Stimulated activated CD4-positive, alpha-beta T cell treated with anti-CD3 and anti-CD28 coated beads, Interleukin-1b, Interleukin-23, amount 100 ng/mL, for 4 hours (primary cell): ENCODE measurements around the gene USP11.
A peak's percentile ranks its signal among the peaks of the same experiment; 100 is the strongest.

Experiments
- DNase-seq, 2 donors: peaks; one replicate each; pipeline ENCODE4 v3.0.0-alpha.2; 2020; ENCODE audit warnings: low read depth in 2 of 2

USP11 gene

DNA sequence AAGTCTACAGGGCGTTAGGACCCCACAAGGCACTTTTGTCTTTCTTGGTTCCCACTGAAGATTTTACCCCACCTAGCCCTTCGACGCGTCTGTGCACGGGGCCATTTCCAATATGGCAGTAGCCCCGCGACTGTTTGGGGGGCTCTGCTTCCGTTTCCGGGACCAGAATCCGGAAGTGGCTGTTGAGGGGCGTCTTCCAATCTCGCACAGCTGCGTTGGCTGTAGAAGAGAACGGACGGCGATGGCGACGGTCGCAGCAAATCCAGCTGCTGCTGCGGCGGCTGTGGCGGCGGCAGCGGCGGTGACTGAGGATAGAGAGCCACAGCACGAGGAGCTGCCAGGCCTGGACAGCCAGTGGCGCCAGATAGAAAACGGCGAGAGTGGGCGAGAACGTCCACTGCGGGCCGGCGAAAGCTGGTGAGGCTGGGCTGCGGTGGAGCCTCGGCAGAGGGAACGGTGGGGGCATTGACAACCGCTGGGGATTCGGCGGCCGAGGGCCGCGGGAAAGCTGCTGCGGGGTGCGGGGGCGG, at the start of gene USP11:
Gene USP11, plus strand, starts transcription at position 207 of the 530 bp plus-strand sequence. Its CDS starts 35 bp downstream, at position 242.
- DNase-seq, result peak in 1 of 2 donors; percentile 14

DNA sequence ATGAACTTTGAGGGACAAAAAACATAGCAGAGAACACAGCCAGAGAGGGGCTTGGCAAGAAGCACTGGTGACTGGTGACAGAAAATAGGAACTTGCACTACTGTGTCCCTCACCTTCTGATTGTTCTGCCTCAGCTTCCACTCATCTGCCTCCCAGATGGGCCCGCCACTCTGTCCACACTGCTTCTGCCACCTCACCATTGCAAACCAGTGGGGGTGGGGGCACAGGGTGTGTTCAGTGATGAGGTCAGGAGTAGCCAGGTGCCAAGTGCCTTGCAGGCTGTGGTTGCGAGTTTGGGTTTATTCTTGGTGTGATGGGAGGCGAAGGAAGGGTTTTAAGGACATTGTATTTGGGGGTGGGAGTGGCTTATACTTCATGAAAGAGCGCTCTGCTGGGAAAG, 48.3 kb upstream of the USP11 start:
- no peak for DNase-seq

DNA sequence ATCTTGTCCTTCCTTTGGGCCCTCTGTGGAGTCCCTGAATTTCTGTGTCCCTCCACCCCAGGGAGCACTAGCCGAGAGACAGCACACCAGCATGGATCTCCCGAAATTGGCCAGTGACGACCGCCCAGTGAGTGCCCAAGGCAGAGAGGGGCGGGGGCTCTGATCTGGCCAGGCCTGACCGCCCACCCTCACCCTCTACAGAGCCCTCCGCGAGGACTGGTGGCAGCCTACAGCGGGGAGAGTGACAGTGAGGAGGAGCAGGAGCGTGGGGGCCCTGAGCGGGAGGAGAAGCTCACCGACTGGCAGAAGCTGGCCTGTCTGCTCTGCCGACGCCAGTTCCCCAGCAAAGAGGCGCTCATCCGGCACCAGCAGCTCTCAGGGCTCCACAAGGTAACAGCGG, 47.6 kb upstream of the USP11 start:
- DNase-seq, result no peak

DNA sequence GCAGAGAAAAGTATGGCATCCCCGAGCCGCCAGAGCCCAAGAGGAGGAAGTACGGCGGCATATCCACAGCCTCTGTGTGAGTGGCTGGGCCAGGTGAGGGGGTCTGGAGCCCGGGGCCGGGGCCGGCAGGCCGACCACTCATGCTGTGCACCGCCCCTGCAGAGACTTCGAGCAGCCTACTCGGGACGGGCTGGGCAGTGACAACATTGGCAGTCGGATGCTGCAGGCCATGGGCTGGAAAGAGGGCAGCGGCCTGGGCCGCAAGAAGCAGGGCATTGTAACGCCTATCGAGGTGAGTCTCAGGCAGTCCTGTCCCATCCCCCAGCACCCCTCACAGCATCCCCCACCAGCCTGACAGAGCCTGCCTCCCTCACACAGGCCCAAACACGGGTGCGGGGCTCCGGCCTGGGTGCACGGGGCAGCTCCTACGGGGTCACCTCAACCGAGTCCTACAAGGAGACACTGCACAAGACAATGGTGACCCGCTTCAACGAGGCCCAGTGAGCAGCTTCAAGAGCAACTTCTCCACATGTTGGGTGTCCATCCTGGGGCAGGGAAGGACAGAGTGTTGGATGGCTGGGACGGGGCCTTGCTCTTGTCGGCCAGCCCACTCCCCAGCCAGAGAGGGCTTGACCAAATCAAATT, 46.6 kb upstream of the USP11 start:
- no peak for DNase-seq

DNA sequence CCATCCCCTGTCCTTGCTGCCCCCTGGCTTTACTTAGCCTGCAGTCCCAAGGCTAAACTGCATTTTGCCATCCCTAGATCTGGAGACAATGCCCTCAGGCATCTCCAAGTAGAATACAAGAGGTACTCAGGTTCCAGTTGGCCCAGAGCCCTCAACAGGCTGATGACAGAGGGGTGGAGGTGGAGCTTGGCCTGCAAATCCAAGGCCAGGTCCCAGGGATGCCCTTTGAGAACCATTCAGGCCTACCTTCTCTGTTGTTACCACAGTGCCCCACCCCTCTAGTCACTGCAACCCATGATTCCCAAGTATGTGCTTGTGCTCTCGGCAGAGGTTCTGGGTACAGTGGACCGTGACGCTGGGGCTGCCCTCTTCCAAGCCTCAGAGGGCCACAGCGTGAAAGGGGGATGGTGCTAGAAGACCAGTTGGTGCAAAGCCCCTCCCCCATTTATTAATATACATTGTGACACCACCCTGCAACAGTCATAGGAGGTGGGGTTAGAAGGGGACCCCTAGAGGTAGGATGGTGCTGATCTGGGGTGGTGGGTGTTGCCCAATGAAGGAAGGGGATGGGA, 45.6 kb upstream of the USP11 start:
- DNase-seq, result no peak

DNA sequence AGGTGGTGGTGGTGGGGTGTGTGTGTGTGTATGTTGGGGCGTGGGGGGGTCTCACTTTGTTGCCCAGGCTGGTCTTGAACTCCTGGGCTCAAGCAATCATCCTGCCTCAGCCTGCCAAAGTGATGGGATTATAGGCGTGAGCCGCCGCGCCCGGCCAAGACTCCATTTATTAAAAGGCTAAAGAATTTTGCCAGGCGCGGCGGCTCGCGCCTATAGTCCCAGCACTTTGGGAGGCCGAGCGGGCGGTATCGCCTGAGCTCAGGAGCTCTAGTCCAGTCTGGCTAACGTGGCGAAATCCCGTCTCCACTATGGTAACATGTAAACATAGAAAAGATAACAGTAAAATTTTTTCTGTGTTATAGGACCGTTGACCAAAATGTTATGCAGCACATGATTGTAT, 42.9 kb upstream of the USP11 start:
- no peak for DNase-seq

DNA sequence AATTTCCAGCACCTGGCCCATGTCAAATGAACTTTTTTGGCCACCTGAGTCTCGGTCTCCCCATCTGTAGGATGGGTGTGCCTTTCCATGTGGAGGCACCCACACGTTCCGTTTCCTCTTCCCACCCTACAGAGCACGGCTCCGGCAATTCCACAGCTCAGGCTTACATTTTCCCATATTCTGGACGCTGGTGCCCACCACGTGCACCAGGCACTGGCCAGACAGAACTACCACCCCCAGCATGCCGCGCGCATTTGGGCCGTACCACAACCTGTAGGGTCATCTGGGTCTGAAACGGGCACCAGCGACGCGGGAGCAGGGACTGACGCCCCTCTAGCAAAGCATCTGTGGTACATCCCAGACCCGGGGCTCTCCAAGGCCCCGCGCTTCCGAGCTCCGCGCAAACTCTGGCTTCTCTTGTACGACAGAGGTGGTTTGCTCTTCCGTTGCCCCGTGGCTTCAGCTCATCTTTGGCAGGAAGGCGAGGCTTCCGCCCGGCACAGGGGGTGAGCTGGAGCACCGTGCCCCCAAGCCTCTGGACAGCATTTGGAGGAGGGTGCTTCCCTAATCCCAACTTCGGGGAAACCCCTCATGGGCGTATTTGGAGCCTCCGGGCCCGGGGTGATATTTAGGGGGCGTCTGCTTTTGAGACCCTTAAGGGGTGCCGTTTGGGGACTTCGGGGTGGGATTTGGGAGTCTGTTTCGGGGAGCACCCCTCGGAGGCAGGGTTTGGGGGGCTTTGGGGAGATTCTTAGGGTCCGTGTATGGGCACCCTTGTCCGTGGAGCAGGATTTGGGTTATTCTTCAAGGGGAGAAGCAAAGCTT, 42.2 kb upstream of the USP11 start:
- peak; percentile 62 to 67 for DNase-seq

DNA sequence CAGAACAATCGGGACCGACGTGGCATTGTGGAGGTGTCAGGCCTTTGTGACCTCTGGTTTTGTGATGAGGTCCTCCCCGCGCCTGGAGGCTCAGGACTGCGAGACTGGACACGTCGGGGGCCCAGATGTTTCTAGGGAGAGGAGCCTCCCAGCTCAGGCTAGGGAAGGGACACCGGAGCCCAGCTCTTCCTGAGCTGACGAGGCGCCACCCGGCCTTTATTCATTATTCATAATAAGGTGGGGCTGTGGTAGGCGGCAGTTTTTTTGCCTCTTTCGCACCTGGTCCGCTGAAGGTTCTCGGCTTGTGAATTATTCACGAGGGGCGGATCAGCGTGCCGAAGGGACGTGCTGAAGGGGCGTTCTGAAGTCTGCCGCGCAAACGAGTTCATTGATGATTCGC, 41.5 kb upstream of the USP11 start:
- DNase-seq, result peak; percentile 25 to 37

DNA sequence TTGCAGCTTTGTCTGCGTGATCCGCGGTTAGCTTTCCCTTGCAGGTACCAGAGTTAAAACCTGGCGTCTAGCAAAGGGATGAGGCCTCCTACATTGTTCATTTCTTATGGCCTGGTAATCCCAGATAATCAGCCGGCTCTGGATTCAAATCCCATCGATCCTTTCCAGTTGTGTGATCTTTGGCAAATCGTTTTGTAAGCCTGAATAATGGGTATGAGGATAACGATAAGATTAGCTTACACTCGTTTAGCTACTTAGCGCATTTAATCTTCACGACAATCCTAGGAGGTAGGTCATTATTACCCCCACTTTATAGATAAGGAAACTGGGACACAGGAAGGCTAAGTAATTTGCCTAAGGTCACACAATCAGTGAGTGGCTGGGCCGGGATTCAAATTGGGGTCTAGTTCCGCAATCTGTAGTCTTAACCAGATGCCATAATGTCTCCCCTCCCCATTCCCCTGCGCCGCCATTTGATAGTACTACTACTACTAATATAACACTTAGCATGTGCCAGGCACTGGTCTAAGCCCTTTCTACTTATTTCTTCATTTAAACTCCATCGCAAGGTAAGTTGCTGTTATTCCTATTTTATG, 40.9 kb upstream of the USP11 start:
- DNase-seq, result no peak

DNA sequence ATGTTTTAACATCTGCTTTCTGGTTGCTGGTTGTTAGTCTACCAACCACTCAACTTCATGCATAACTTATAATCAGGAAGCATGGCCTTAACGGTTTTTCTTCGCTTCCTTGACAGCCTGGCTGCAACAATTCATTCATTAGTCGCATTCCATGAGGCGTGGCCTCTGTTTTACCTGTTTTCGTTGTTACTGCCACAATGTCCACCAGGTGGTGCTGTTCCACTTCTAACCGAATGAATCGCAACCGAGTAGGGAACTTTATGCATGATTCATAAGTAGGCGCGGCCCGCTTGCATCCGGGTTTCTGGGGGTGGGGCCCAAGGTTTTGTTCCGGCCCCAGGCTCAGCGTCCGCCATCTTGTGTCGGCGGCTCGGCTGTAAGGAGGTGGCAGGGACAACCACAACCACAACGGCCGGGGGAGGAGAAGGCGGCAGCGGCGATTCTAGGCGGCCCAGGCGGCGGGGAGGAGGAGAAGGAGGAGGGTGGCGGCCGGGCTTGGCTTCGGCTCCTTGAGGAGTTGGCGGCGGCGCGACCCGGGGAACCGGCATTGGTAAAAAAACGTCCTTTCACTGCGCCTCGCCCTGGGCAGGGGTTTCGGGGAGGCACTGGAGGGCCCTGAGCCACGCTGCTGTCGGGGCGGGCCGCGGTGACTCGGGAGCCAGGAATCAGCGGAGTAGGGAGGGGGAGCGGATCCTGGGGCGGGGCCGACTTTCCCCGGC, 39.2 kb upstream of the USP11 start, which contains the start of gene UBA1:
Gene UBA1, plus strand, starts transcription at position 355 of the 719 bp plus-strand sequence. CDS start 4,974 bp downstream, outside the sequence.
- DNase-seq, result peak; percentile 73 to 97

DNA sequence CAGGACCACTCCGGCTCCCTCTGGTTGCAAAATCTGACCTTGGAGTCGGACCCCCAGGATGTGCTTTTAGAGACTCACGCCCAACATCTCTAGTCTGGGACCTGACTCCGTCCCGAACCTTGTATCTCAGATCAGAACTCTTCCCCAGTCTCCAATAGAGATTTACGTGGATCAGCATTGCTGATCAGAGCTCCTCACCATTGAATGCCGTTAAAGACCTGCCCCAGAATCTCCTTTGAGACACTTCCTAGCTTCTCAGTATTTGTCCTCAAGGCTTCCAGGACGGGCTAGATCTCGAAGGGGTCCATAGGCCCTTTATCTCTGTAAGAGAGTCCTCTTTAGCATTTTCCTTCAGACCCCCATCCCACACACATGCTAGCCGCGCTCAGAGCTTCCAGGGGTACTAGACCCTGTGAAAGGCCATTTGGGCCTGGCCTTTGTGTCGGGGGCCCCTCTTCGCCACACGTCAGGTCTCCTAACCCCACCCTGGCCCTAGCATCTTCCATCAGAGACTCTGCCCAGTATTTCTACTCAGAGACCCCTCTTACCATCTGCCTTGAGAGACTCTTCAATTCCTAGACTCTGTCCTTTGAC, 38.5 kb upstream of the USP11 start:
- no peak for DNase-seq

DNA sequence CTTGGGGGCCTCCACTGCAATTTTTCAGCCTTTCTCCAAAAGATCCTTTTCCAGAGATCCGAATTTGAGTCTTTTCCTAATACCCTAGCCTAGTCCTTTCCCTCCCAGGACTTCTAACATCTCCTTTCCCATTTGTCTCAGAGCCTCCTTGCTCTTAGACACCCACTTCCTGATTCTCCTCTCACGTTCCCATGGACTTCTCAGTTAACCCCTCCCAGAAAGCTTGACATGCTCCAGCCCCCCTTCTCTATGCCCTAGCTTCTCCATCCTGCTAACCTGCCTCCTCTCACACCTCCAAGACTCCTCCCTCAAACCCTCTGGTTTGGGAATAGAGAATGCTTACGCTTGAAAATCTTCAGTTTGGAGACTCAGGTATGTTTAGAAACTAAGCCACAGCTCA, 36.7 kb upstream of the USP11 start:
- DNase-seq, result no peak

DNA sequence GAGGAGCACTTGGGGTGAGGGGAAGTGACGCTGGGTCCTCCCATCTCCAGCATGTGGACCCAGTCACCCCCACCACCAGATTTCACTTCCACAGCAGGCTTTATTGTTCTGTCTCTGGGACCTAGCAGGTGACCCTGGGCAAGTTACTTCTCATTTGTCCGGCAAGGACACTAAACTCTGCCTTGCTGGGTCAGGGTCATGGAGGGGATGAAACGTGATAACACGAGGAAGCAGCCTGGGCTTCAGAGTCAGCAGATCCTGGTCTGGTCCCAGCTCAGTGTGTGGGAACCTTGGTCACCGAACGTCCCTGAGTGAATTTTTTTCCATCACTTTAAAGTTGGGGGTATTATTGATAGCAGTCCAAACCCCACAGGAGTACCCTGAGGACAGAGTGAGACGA, 35.3 kb upstream of the USP11 start:
- no peak for DNase-seq

DNA sequence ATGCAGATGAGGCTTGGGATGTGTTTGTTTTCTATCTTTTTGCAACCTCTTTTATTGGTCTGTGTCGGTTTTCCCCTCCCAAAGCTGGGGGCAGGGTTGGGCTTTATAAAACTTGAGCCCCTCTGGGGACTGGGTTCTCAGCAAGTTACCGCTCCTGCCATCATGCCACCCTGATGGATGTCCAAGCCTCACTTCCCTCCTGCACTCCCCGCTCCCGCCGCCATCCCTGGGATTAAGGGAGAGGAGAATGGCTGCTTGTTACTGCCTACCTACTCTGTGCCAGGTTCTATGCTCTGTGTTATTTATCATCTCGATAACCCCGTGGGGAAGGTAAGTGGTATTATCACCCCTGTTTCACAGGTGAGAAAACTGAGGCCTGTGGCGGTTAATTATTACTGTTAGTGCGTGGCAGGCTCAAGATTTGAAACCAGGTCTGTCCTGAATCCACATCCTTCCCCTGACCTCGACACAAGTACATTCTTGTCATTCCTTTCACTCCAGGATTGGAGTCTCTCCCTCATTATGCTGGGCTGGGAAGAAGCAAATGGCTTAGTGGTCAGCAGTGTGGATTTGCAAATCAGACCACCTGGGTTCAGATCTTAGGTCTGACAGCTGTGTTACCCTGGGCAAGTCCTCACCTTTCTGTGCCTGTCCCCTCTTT, 34.7 kb upstream of the USP11 start:
- DNase-seq, result no peak

DNA sequence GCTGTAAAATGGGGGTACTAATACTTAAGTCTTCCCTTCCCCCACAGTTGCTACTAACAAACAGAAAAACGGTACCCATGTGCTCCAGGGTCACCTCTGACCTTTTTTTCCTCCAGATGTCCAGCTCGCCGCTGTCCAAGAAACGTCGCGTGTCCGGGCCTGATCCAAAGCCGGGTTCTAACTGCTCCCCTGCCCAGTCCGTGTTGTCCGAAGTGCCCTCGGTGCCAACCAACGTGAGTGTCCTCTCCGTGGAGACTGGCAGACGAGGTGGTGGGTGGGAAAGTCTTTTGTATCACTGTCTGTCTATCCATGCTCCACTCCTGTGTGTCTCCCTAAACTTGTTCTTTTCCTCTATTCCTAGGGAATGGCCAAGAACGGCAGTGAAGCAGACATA, 34.1 kb upstream of the USP11 start:
- no peak for DNase-seq

DNA sequence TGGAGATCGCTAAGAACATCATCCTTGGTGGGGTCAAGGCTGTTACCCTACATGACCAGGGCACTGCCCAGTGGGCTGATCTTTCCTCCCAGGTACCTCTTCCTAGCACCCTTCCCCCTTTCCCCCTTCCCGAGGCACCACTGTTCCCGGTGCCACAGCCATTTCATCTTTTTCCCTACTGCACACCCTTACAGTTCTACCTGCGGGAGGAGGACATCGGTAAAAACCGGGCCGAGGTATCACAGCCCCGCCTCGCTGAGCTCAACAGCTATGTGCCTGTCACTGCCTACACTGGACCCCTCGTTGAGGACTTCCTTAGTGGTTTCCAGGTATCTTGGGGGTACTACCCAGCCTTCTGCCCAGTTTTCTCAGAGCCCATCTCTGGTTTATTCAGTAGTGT, 33.5 kb upstream of the USP11 start:
- no peak for DNase-seq

DNA sequence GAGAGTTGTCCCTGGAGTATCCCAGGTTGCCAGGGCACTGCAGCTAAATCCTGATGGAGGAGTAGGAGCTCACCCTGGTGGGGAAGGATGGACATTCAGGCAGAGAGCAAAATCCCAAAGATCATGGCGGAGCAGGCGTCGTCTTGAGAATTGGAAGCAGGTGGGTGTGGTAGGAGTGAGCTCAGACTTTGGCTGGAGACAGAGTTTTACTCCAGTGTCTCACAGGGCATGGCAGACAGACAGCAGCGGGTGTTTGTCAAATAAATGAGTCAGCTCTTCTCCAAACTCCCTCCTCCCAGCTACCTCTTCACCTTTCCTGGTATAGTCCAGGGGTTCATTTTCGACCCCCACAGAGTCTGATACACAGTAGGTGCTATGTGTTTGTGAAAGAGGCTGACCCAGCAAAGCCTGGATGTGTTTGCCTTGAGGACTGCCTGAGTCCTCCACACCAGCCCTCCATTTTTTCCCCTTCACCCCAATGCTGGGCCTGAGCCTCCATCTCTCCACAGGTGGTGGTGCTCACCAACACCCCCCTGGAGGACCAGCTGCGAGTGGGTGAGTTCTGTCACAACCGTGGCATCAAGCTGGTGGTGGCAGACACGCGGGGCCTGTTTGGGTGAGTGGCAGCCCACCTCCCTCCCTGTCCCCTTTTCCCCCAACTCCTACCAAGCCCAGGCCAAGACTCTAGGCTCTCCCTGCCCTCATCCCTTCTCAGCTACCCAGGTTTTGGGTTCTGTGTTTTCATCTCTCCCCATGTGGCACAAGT, 32.2 kb upstream of the USP11 start:
- DNase-seq, result no peak

DNA sequence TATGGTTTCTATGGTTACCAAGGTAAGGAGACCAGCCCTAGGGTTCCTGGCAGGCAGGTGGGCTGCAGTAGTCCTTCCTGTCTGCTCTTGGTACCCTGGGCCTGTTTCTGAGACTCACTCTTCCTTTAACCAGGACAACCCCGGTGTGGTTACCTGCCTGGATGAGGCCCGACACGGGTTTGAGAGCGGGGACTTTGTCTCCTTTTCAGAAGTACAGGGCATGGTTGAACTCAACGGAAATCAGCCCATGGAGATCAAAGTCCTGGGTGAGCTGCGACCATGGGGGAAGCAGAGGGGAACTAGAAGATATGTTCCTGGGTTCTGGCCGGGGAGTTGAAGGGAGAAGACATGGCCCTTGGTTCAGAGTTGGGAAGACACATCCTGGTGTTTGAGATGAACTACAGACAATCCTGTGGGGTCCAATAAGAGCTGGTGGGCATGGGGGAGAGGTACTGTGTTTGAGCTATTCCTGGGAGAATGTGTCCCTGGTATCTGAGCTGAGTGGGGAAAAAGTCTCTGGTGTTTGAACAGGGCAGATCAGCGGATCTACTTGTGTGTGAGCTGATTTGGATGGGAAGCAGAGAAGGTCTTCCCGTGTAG, 31.4 kb upstream of the USP11 start:
- DNase-seq, result no peak

DNA sequence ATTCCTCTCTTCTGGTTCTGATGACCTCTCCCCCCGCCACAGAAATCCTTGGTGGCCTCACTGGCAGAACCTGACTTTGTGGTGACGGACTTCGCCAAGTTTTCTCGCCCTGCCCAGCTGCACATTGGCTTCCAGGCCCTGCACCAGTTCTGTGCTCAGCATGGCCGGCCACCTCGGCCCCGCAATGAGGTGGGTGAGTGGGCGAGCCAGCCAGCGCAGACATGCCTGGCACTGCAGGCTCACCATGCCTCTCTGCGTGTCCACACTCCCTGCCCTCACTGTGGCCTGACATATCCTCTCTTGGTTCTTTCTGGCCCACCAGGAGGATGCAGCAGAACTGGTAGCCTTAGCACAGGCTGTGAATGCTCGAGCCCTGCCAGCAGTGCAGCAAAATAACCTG, 30.5 kb upstream of the USP11 start:
- DNase-seq, result no peak
